Measurements from ENCODE around the gene TBC1D7.

Gene TBC1D7

DNA sequence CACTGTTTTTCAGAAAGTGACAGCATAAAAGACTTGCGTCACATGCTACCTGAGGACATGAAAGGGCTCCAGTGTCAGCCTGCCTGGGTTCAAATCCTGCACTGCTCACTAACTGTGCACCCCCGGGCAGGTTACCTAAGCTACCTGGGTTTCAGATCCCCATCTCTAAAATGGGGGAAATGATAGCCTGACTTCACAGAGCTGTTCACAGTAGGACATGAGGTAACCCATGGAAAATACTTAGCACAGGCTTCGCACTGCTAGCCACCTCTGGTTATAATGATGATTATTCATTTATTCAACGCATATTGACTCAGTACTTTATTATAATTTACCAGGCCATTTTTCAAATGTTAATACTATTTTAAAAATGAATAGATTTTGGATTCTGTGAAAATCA lies 23.0 kb downstream of the TBC1D7 start:
- DNase-seq (ENCODE audit: low read depth), result no peak
- H3K4me3 ChIP-seq (ENCODE audit: low read depth, low read length), result no peak overlapping the region
- TF ChIP-seq, protein P1, sequence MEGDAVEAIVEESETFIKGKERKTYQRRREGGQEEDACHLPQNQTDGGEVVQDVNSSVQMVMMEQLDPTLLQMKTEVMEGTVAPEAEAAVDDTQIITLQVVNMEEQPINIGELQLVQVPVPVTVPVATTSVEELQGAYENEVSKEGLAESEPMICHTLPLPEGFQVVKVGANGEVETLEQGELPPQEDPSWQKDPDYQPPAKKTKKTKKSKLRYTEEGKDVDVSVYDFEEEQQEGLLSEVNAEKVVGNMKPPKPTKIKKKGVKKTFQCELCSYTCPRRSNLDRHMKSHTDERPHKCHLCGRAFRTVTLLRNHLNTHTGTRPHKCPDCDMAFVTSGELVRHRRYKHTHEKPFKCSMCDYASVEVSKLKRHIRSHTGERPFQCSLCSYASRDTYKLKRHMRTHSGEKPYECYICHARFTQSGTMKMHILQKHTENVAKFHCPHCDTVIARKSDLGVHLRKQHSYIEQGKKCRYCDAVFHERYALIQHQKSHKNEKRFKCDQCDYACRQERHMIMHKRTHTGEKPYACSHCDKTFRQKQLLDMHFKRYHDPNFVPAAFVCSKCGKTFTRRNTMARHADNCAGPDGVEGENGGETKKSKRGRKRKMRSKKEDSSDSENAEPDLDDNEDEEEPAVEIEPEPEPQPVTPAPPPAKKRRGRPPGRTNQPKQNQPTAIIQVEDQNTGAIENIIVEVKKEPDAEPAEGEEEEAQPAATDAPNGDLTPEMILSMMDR (conservative IDR thresholded peaks at IDR 0.05; ENCODE audit: low read depth, low read length), result no peak

DNA sequence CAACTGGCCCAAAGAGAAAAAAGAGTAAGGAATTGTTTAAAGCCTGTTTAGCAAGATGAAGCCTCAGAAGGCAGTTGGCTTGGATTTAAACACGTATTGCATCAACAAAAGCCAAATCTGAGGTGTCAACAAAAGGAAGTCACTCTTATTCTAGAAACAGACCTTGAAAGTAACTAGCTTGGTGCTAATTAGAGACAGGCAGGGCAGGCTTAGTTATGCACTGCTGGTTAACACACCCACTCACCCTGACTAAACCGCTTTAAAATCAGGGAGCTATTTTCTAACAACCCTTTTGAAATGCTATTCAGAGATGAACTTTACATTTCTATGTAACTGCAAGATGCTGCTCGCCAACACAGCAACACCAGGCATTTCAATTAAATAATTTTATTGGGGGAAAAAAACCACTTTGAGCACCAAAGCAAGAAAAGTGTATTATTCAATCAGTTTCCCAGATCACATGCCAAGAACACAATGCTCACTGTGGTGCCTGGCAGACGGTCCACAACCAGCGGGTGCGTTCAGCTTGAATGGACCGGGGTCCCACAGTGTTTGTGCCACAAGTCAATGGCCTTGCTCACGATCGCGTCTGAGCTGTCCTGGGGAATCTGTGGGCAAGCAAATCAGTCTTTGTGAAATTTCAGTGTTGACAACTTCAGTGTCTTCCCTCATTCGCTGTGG lies 23.6 kb downstream of the TBC1D7 start:
- no peak overlapping the region for H3K4me3 ChIP-seq (ENCODE audit: low read depth, low read length)
- TF ChIP-seq, protein P1 (conservative IDR thresholded peaks at IDR 0.05; ENCODE audit: low read depth, low read length), result no peak
- peak; percentile 27 for DNase-seq (ENCODE audit: low read depth)

DNA sequence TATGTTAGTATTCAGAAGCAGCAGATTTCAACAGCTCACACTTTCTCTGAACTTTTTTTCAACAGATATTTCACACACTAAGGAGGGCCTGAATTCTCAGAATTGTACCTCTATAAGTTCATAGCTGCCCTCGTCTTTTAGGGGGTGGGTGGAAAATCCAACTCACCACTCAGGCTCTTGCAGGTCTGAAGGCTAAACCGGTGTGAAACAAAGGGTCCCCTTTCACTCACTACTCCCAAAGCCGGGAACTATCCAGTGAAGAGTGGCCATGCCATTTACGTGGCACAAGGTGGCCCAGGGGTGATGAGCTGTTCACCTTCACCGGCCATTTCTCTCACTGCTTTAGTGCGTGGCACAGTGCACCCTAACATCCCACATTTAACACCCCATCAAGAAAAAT lies 24.2 kb downstream of the TBC1D7 start:
- peak; percentile 68 for DNase-seq (ENCODE audit: low read depth)
- TF ChIP-seq, protein P1 (conservative IDR thresholded peaks at IDR 0.05; ENCODE audit: low read depth, low read length), result no peak
- no peak overlapping the region for H3K4me3 ChIP-seq (ENCODE audit: low read depth, low read length)

DNA sequence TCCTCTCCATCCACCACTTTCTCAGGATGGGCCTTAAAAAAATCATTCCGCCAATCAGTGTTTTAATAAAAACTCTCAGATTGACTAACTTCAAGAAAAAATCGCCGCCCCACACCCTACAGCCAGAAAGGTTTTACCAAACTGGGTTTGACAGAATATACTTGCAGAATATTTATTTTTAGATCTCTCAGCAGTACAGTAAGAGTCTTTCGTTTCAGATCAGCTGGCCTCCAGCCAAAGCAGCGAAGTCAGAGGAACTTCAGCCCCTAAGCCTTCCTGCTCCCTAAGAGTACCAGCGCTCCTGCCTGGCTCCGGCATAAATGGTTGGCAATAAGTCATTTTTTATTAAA lies 24.7 kb downstream of the TBC1D7 start:
- peak overlapping the region; percentile 22 for H3K4me3 ChIP-seq (ENCODE audit: low read depth, low read length)
- TF ChIP-seq, protein P1 (conservative IDR thresholded peaks at IDR 0.05; ENCODE audit: low read depth, low read length), result no peak
- peak; percentile 93 for DNase-seq (ENCODE audit: low read depth)

DNA sequence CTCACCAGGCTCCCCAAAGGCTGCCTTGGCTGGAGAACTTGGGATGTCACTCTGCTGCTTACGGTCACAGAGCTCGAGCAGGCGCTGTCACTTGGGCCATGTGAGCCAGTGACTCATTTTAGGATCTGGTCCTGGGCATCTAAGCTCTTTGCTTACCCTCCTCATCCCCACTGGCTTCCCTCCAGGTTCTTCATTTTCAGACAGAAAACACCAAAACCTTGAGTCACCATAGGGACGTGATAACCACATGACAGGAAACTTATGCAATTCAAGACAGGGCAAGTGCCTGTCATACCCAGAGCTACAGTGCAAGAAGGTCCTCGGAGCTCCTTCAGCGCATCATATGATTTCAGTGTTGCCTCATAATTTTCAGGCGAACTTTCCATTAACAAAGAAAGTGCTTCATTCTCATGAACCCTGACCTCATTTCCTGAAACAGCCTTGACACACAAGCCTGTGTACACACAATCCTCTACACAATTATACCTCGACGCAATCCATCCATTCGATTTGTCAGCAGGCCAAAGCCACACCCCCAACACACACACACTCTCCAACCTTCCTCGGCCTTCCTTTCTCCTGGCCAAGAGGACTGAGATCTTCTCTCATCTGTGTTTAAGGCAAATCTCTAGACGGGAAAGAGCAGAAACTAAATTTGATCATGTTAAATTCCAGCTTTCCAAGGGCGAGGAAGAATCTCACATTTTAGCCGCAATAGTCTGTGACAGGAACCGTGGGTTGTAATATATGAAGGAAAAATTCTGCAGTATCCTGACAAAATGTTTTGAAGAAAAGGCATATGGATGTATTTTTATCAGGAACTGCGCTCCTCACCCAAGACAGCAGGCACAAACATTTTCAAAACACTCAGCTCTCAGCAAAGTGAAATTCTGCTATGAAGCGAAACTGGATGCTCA lies 25.3 kb downstream of the TBC1D7 start:
- peak; percentile 100 for DNase-seq (ENCODE audit: low read depth)
- TF ChIP-seq, protein P1 (conservative IDR thresholded peaks at IDR 0.05; ENCODE audit: low read depth, low read length), result no peak
- peak overlapping the region; percentile 22 for H3K4me3 ChIP-seq (ENCODE audit: low read depth, low read length)

DNA sequence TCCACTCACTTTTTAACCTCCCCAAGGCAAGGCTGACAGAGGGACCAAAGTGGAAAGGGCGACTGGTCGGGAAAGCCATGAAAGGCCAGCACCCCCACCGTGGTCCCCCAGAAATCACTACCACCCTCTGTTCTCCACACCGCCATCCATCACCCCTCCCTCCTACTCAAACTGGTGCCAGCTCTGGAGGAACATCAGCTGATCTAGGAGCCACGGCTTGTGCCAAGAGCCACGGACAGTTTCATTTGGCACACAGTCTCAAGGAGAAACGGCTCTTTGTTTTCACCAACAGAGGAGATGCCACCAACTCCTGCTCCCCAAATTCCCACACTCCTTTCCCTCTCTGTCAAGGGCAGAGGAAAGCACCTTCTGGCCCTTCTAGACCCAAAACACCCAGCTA lies 26.0 kb downstream of the TBC1D7 start:
- DNase-seq (ENCODE audit: low read depth), result no peak
- TF ChIP-seq, protein P1 (conservative IDR thresholded peaks at IDR 0.05; ENCODE audit: low read depth, low read length), result no peak
- H3K4me3 ChIP-seq (ENCODE audit: low read depth, low read length), result no peak overlapping the region

All from choroid plexus epithelial cell (primary cell).